Uterus (tissue), 2 donors: Measurements from ENCODE around the gene KYAT1.

Experiments used
- POLR2A ChIP-seq, 2 donors: fragments of 450-650 bp; IDR thresholded peaks; one replicate each; pipeline ENCODE4 v1.6.1; 2016; ENCODE audit warnings: antibody characterized with exemption in 2 of 2, mild to moderate bottlenecking in 1 of 2, moderate library complexity in 1 of 2
- TF ChIP-seq, protein P1 (sequence below), 4 experiments: fragments of 200-600 bp in 2 of 4; fragments of 450-650 bp in 2 of 4; sonication (generic) in 2 of 4; IDR thresholded peaks; one replicate each; pipeline ENCODE4 v1.5.1; 2016 to 2019; ENCODE audit warnings: antibody characterized with exemption in 4 of 4, mild to moderate bottlenecking in 2 of 4, moderate library complexity in 1 of 4

DNA sequence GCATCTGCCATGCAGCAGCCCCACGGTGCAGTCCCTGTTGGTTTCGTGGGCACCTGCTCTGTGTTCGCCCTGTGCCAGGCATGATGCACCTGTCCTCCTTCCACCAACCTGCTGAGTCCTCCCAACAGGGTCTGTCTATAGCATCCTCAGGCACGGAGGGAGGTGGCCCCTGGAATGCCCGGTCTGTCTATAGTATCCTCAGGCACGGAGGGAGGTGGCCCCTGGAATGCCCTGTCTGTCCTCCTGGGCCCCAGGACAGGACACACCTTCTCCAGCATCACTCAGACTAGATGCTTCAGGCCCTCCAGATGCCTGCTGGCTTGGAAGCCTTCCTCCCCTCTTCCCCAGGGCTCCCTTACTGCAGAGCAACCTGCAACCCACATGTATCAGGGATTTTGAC is 29.2 kb upstream of the KYAT1 start:
- no peak for TF ChIP-seq POLR2A (IDR thresholded peaks at IDR 0.05)
- TF ChIP-seq, protein P1, sequence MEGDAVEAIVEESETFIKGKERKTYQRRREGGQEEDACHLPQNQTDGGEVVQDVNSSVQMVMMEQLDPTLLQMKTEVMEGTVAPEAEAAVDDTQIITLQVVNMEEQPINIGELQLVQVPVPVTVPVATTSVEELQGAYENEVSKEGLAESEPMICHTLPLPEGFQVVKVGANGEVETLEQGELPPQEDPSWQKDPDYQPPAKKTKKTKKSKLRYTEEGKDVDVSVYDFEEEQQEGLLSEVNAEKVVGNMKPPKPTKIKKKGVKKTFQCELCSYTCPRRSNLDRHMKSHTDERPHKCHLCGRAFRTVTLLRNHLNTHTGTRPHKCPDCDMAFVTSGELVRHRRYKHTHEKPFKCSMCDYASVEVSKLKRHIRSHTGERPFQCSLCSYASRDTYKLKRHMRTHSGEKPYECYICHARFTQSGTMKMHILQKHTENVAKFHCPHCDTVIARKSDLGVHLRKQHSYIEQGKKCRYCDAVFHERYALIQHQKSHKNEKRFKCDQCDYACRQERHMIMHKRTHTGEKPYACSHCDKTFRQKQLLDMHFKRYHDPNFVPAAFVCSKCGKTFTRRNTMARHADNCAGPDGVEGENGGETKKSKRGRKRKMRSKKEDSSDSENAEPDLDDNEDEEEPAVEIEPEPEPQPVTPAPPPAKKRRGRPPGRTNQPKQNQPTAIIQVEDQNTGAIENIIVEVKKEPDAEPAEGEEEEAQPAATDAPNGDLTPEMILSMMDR (IDR thresholded peaks at IDR 0.05) = no peak
